GM18508 (cell line): ENCODE results near the gene UBTF.

Experiments used
- ATAC-seq: cut with Tn5 transposase; IDR thresholded peaks from one replicate; pipeline ENCODE4 v1.9.1; 2021; ENCODE audit warnings: moderate number of reproducible peaks; ENCODE audit not compliant: insufficient read depth, unreplicated experiment

The UBTF gene

GRCh38 chr17:44216694-44217093 lies 2.8 kb downstream of the UBTF start:
- no peak for ATAC-seq

GRCh38 chr17:44216173-44216572 lies 3.3 kb downstream of the UBTF start:
- no peak for ATAC-seq

GRCh38 chr17:44214896-44215295 lies 4.6 kb downstream of the UBTF start:
- ATAC-seq, result no peak

GRCh38 chr17:44214230-44214494 lies 5.3 kb downstream of the UBTF start:
- ATAC-seq, result no peak

GRCh38 chr17:44213403-44214229 lies 5.9 kb downstream of the UBTF start:
- ATAC-seq, result no peak

- ATAC-seq, result no peak
Measured at GRCh38 chr17:44212507-44213402, 6.7 kb downstream of the UBTF start.

GRCh38 chr17:44211281-44212265 lies 7.9 kb downstream of the UBTF start:
- no peak for ATAC-seq

GRCh38 chr17:44210342-44211192 lies 8.9 kb downstream of the UBTF start:
- ATAC-seq, result no peak

- no peak for ATAC-seq
Measured at GRCh38 chr17:44209786-44210341, 9.6 kb downstream of the UBTF start.

- ATAC-seq, result no peak
Measured at GRCh38 chr17:44207743-44208142, 11.7 kb downstream of the UBTF start.

- ATAC-seq, result no peak
Measured at GRCh38 chr17:44207319-44207718, 12.2 kb downstream of the UBTF start.

GRCh38 chr17:44206825-44207155 lies 12.7 kb downstream of the UBTF start:
- no peak for ATAC-seq

- no peak for ATAC-seq
Measured at GRCh38 chr17:44205962-44206824, 13.3 kb downstream of the UBTF start.

GRCh38 chr17:44204441-44204882 lies 15.0 kb downstream of the UBTF start:
- ATAC-seq, result no peak

- no peak for ATAC-seq
Measured at GRCh38 chr17:44203731-44204440, 15.6 kb downstream of the UBTF start.

- ATAC-seq, result no peak
Measured at GRCh38 chr17:44202756-44203155, 16.7 kb downstream of the UBTF start.

- no peak for ATAC-seq
Measured at GRCh38 chr17:44200478-44201155, 18.9 kb downstream of the UBTF start.
